Body of pancreas (tissue), 4 donors: ENCODE measurements around the gene CRYGN. TPM values are rescaled to one million over a fixed set of nuclear protein-coding genes. Genes with fewer than 3 reads are reported as not detected.

ENCODE experiments used
- ATAC-seq: fragments of 150-250 bp; one replicate; pipeline ENCODE4 v1.9.1; 2016
- DNase-seq, 4 donors: peaks; one replicate each; pipeline ENCODE4 v3.0.0-alpha.2; 2019
- H3K27ac ChIP-seq, 4 donors: fragments of 200-600 bp; sonication (generic); 1 replicate in 3 of 4; 2 replicates in 1 of 4; pipeline versions ENCODE4 v1.5.1 to v1.6.1; 2016 to 2019; ENCODE audit warnings: mild to moderate bottlenecking in 1 of 4, mixed read lengths in 1 of 4, moderate library complexity in 1 of 4
- H3K27me3 ChIP-seq, 2 donors: fragments of 200-600 bp; sonication (generic); one replicate each; pipeline ENCODE4 v1.6.0; 2016; ENCODE audit warnings: mild to moderate bottlenecking in 1 of 2
- H3K36me3 ChIP-seq, 2 donors: fragments of 200-600 bp; sonication (generic); replicated peaks in 1 of 2; 2 replicates each; pipeline ENCODE4 v1.5.1; 2016; ENCODE audit warnings: low read depth in 2 of 2; ENCODE audit not compliant: insufficient read depth in 1 of 2
- H3K4me1 ChIP-seq: fragments of 200-600 bp; sonication (generic); one replicate; pipeline ENCODE4 v1.6.0; 2016
- H3K4me3 ChIP-seq, 2 donors: fragments of 200-600 bp; sonication (generic); 1 replicate in 1 of 2; 2 replicates in 1 of 2; pipeline ENCODE4 v1.5.1; 2016 to 2019
- H3K9me3 ChIP-seq, 3 donors: fragments of 200-600 bp; sonication (generic); 1 replicate in 2 of 3; 2 replicates in 1 of 3; pipeline ENCODE4 v1.5.1; 2016
- CTCF ChIP-seq, 7 experiments: fragments of 450-650 bp in 4 of 7; fragments of 200-600 bp in 3 of 7; sonication (generic) in 3 of 7; IDR thresholded peaks; one replicate each; pipeline ENCODE4 v1.5.1; 2016 to 2019; ENCODE audit warnings: antibody characterized with exemption in 7 of 7
- POLR2A ChIP-seq, 3 donors: fragments of 450-650 bp; IDR thresholded peaks; one replicate each; pipeline ENCODE4 v1.6.1; 2016; ENCODE audit warnings: antibody characterized with exemption in 3 of 3, mild to moderate bottlenecking in 2 of 3
- WGBS, 2 donors: methylation state at CpG; one replicate each; pipeline ENCODE4 v1.1.5; 2017; 5-methylcytosine and 5-hydroxymethylcytosine counted together
- intact Hi-C: fragments of 100-400 bp; cut with DNase I; formaldehyde crosslinking; loops from one replicate; pipeline ENCODE4 v1.15.1; 2023
- total RNA-seq, 2 donors: library from RNA; depleted of rRNA; stranded (reverse); fragments of >200 nt; gene quantifications; one replicate each; pipeline ENCODE4 v1.1.0, GENCODE V29; 2016

The CRYGN gene
- total RNA-seq, 2 donors from 2014 or later: not detected

GRCh38 chr7:151412318-151412717, 27.6 kb downstream of the CRYGN start:
- intact Hi-C loops: no loop called here
- H3K27ac ChIP-seq: no peak overlapping the region
- no peak overlapping the region for H3K4me3 ChIP-seq
- H3K27me3 ChIP-seq: peaks cover 0 to 12% of the 10 kb centered on the region in 2 donors
- no peaks in the 10 kb centered on the region for H3K36me3 ChIP-seq
- no peak for ATAC-seq
- no peak for TF ChIP-seq CTCF (IDR thresholded peaks at IDR 0.05)
- no peak for TF ChIP-seq POLR2A (IDR thresholded peaks at IDR 0.05)
- WGBS, 2 donors: 79 to 83% methylated on average over 4 of the region's 4 CpGs
- peaks cover 17% of the 10 kb centered on the region for H3K4me1 ChIP-seq
- DNase-seq: no peak
- no peaks in the 10 kb centered on the region for H3K9me3 ChIP-seq

GRCh38 chr7:151411551-151411950, 28.4 kb downstream of the CRYGN start:
- intact Hi-C loops: no loop called here
- no peak overlapping the region for H3K27ac ChIP-seq
- peaks cover 17% of the 10 kb centered on the region for H3K4me1 ChIP-seq
- no peaks in the 10 kb centered on the region for H3K36me3 ChIP-seq
- TF ChIP-seq POLR2A (IDR thresholded peaks at IDR 0.05) (no peak), CTCF (IDR thresholded peaks at IDR 0.05) (no peak)
- DNase-seq (no peak), ATAC-seq (no peak)
- H3K27me3 ChIP-seq: peaks cover 0 to 12% of the 10 kb centered on the region in 2 donors
- no peaks in the 10 kb centered on the region for H3K9me3 ChIP-seq
- 70 to 83% methylated on average over 5 to 6 of the region's 6 CpGs for WGBS, 2 donors
- no peak overlapping the region for H3K4me3 ChIP-seq

DNA sequence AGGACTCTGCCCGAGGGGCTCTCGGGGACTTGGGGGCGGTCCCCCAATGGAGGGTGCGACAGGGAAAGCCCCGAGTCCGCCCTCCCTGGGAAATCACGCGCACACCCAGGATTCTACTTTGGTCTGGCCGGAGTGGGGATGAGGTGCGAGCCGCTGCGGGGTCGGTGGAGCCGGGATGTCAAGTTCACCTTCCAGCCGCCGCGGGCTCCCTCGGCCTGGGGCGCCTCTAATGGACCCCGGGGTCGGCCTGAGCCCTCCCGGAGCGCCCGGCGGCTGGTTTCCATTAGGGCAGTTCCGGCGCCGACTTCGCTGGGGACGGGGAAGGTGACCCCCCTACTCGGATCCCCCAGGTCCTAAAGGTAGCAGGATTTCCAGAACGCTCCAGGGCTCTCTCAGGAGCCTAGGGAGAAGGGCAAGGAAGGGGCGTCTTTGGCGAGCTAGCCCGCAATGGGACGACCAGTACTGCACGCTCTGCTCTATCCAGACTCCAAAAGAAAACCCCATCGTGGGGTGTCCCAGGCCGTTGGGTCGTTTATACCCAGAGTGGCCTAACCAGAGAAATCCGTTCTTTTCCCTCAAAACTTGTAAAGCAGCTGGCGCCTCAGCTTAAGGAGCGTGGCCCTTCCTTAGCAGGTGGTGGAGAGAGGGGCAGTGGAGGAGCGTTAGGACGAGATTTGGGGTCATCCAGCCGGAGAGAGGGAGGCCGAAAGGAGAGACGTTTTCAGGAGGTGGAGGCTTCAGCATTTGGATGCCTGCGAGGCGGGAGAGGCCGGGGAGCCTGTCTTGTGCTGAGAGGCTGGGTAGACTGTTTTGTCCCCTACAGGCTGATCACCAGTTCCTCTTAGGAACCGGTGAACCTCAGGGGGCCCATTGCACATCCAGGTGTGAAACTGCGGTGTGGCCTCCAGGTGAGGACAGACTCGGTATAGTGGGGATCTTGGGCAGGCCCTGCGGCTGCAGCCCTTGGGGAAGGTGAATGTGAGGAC, 29.2 kb downstream of the CRYGN start:
- DNase-seq (no peak), ATAC-seq (peak; percentile 6)
- H3K27me3 ChIP-seq: peaks cover 0 to 12% of the 10 kb centered on the region in 2 donors
- H3K4me3 ChIP-seq: peak overlapping the region; percentile 13 to 28
- H3K27ac ChIP-seq: no peak overlapping the region
- intact Hi-C loops: no loop called here
- TF ChIP-seq CTCF (IDR thresholded peaks at IDR 0.05): no peak
- no peak for TF ChIP-seq POLR2A (IDR thresholded peaks at IDR 0.05)
- H3K9me3 ChIP-seq: no peaks in the 10 kb centered on the region
- peaks cover 17% of the 10 kb centered on the region for H3K4me1 ChIP-seq
- no peaks in the 10 kb centered on the region for H3K36me3 ChIP-seq
- 37 to 48% methylated on average over 20 to 51 of the region's 55 CpGs for WGBS, 2 donors

GRCh38 chr7:151409667-151410404, 30.1 kb downstream of the CRYGN start, which contains the start of gene WDR86:
Gene WDR86, minus strand, starts transcription at chr7:151410038. Its CDS starts 449 bp downstream, at chr7:151409589.
- Histone ChIP-seq H3K4me1 (peaks cover 17% of the 10 kb centered on the region), H3K27me3 (peaks cover 0 to 12% of the 10 kb centered on the region in 2 donors), H3K9me3 (no peaks in the 10 kb centered on the region), H3K4me3 (peak within 1 kb of the TSS; percentile 13 to 28), H3K36me3 (no peaks in the 10 kb centered on the region), H3K27ac (peak within 1 kb of the TSS in 2 of 4 donors; percentile 8 to 15)
- intact Hi-C loops: no loop called here
- ATAC-seq: peak; percentile 42
- TF ChIP-seq CTCF (IDR thresholded peaks at IDR 0.05) (no peak), POLR2A (IDR thresholded peaks at IDR 0.05) (no peak)
- no peak for DNase-seq
- WGBS, 2 donors: 4% methylated on average over 64 of the region's 75 CpGs; no CpG with 5 or more reads in 1 of the 2 donors
